GM10248 (cell line): Measurements from ENCODE around the gene ANKRD60.

Experiments used
- CTCF ChIA-PET: fragments of 300-600 bp; sonication (Branson Sonifier 250); formaldehyde crosslinking; extraction: SDS; loops from one replicate; lab custom pipeline; 2021; ENCODE audit warnings: antibody characterized with exemption; lab: Yijun Ruan, JAX
- POLR2A ChIA-PET: fragments of 350-650 bp; sonication (Branson Sonifier 250); formaldehyde crosslinking; extraction: SDS; loops from one replicate; lab custom pipeline; 2020; ENCODE audit warnings: antibody characterized with exemption; lab: Yijun Ruan, JAX
- DNase-seq: peaks from one replicate; pipeline ENCODE4 v3.0.0; 2012; ENCODE audit errors: extremely low spot score
- TF ChIP-seq, protein P1 (sequence below): IDR thresholded peaks from 2 replicates; pipeline ENCODE4 v1.5.1; 2012; ENCODE audit warnings: mild to moderate bottlenecking, low read depth; ENCODE audit errors: extremely low read depth, missing control alignments, control extremely low read depth

The ANKRD60 gene

DNA sequence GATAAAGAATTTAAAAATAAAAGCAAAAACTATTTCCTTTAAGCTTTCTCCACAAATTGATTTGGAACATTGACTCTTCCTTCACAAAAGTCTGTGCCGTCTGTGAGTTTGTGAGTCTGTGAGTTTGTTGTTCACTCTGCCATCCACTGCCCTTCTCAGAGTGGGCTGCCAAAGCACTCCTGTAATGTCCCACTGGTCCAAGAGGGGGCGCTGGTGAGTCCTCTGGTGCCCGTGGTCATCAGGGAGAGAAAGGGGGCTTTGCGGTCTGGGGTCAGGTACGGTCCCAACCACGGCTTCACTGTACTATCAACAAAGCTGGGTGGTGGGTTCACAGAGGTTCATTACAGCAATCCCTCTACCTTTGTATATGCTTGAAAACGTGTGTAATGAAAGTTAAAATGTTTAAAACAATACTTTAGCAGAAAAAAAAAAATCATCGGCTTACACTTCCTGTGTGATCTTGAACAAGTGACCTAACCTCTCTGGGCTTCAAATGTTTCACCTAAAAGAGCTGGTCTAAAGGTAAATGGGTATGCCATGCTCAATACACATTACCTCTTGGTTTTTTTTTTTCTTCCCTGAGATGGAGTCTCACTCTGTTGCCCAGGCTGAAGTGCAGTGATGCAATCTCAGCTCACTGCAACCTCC lies 5.6 kb upstream of the ANKRD60 start:
- DNase-seq, result no peak
- POLR2A ChIA-PET, result no interaction called here
- TF ChIP-seq, protein P1, sequence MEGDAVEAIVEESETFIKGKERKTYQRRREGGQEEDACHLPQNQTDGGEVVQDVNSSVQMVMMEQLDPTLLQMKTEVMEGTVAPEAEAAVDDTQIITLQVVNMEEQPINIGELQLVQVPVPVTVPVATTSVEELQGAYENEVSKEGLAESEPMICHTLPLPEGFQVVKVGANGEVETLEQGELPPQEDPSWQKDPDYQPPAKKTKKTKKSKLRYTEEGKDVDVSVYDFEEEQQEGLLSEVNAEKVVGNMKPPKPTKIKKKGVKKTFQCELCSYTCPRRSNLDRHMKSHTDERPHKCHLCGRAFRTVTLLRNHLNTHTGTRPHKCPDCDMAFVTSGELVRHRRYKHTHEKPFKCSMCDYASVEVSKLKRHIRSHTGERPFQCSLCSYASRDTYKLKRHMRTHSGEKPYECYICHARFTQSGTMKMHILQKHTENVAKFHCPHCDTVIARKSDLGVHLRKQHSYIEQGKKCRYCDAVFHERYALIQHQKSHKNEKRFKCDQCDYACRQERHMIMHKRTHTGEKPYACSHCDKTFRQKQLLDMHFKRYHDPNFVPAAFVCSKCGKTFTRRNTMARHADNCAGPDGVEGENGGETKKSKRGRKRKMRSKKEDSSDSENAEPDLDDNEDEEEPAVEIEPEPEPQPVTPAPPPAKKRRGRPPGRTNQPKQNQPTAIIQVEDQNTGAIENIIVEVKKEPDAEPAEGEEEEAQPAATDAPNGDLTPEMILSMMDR, result peak; percentile 73
- CTCF ChIA-PET, result interaction anchor here (0.9 to 7.0 kb wide), 11 partner anchors 11 to 973 kb away, joined by 3 to 71 read pairs (median 3); partner anchors contain the start of gene STX16

DNA sequence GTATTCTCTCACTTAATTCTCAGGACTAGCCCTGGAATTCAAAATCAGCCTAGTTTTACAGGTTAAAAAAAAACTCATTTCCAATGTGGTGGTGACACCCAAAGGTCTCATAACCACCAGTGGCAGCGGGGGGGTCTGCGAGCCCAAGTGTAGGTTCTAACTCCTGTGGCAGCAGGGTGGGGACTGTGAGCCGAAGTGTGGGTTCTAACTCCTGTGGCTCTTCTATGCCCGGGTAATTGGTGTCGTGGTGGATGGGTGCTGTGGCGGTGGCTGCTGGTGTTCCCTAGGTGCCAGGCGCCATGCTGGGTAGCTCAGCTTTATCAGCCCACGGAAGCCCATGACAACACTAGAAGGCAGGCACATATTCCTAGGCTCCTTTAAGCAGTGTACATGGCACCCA lies 4.9 kb upstream of the ANKRD60 start:
- ChIA-PET CTCF (interaction anchor here (0.9 to 7.0 kb wide), 3 partner anchors 11 to 33 kb away, joined by 3 to 71 read pairs (median 41); no protein-coding TSS in a partner anchor), POLR2A (no interaction called here)
- TF ChIP-seq, protein P1, result no peak
- DNase-seq, result no peak

DNA sequence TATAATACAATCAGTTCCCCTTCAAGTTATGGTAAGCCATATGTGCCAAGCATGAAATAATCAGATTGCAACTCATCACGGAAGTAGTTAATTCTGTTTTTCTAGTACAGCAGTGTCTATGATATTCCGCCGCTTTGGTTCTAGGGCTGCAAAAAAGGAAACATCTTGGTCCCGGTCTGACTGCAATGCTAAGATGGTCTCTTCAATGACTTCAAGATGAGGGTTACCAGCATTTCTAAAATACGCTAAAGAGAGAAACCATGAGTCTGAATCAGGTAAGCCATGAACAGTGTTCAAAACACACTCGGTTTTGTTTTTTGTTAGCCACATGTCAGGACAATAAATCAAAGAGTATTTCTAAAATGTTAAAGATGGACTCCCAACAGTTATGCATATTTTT lies 3.2 kb upstream of the ANKRD60 start:
- TF ChIP-seq, protein P1, result no peak
- CTCF ChIA-PET, result interaction anchor here (1.0 to 7.0 kb wide), 3 partner anchors 9 to 216 kb away, joined by 3 to 71 read pairs (median 4); no protein-coding TSS in a partner anchor
- POLR2A ChIA-PET, result no interaction called here
- DNase-seq, result no peak

DNA sequence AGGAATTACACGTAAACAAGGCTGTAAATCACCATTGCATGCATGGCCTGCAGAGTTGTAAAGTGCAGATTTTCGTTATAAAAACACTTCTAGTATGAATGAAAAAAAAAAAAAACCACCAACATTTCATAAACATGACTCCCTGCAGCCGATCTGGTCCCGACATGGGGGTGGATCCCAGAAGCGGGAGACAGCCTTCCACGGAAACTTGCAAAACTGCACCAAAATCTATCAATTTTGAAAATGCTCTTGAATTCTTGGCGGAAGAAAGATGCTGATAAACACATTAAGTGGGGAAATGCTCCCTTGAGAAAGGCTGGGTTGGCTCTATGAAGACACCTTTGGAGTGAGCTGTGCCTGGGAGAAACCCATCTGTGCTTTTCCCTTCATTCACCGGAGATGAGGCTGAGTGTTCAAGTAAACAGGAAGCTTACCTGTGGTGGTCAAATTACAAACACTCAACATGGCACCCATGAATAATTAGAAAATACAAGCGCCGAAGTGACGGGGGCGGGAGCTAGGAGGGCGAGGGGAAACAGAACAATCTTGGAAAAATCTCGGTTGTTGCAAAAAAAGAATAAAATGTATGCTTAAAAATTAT lies 845 bp upstream of the ANKRD60 start:
- TF ChIP-seq, protein P1, result no peak
- ChIA-PET POLR2A (no interaction called here), CTCF (interaction anchor here (0.8 to 1.1 kb wide), 2 partner anchors 17 to 219 kb away, joined by 3 to 4 read pairs; no protein-coding TSS in a partner anchor)
- DNase-seq, result no peak

DNA sequence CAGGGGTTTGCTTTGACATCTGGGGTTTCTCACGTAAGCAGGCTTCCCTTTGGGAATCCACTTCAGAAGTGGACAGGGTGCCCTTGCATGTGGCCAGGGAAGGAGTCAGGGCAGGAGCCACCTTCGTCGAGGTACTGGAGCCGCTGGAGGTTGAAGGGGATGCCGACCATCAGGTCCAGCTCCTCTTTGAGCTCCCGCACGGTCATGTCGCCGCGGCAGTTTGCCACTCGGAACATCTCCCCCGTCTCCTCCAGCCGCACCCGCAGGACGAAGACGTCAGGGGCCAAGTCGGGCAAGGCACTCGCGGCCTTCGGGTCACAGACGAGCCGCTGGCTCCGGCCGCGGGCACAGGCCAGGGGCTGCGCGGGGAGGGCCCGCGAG lies 360 bp downstream of the ANKRD60 start:
- no peak for DNase-seq
- ChIA-PET CTCF (no interaction called here), POLR2A (no interaction called here)
- TF ChIP-seq, protein P1, result no peak

DNA sequence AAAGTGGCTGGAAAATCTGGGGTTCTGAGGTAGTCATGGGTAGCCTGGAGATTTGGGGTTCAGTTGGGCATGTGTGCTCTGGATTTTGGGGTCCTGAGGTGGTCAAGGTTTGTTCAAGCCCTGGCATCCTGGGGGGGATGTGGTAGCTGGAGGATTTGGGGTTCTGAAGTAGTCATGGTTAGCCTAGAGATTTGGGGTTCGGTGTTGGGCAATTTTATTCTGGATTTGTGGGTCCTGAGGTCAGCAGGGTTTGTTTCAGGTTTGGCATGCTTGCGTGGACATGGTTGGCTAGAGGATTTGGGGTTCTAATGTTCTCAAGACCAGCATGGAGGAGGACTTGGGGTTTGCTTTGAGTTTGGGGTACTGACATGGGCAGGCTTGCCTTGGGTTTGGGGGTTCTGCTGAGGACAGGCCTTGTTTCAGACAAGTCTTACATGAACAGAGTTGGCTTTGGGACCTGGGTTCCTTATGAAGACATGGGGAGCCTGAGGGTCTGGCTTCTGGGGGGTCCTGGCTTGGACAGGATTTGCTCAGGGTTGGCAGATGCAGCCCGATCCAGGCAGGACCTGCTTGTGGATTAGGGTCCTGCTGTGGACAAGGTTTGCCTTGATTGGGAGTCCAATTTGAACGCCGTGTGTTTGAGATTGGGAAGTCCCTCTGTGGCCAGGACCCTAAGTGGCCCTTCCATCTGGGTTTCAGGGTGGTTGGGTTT lies 906 bp downstream of the ANKRD60 start:
- ChIA-PET POLR2A (no interaction called here), CTCF (interaction anchor here (10.1 kb wide), 1 partner anchor 8 kb away, joined by 71 read pairs; no protein-coding TSS in a partner anchor)
- no peak for DNase-seq
- TF ChIP-seq, protein P1, result no peak
